GM18526 (cell line): Measurements from ENCODE around the gene SIGLEC10.
A peak's percentile ranks its signal among the peaks of the same experiment; 100 is the strongest.

Source experiments
- POLR2A ChIP-seq: IDR thresholded peaks from 3 replicates; pipeline ENCODE4 v1.6.1; 2011; ENCODE audit not compliant: insufficient read length; ENCODE audit errors: extremely low read depth

Gene SIGLEC10

DNA sequence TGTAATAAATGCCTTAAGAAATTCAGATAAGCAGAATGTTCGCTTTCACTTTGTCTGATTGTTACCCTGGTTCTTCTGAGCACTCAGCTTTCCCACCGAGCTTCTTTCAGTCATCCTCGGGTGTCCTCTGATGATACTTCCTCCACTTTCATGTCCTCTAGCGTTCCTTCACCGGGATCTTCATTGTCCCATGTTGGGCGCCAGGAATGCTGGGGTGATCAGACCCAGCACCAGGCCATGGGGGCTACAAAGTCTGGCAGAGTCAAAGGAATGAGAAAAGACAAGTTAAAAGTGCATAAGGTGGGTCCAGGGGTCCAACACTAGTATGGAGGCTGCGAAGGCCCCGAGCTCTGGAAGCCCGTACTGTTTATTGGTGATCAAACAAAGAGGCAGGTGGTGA lies 15.3 kb downstream of the SIGLEC10 start:
- no peak for TF ChIP-seq POLR2A

GRCh38 chr19:51399231-51399630 lies 18.2 kb downstream of the SIGLEC10 start:
- TF ChIP-seq POLR2A: no peak

- no peak for TF ChIP-seq POLR2A
Measured at GRCh38 chr19:51398096-51398704, 19.2 kb downstream of the SIGLEC10 start.

GRCh38 chr19:51396175-51396574 lies 21.3 kb downstream of the SIGLEC10 start:
- TF ChIP-seq POLR2A: no peak

DNA sequence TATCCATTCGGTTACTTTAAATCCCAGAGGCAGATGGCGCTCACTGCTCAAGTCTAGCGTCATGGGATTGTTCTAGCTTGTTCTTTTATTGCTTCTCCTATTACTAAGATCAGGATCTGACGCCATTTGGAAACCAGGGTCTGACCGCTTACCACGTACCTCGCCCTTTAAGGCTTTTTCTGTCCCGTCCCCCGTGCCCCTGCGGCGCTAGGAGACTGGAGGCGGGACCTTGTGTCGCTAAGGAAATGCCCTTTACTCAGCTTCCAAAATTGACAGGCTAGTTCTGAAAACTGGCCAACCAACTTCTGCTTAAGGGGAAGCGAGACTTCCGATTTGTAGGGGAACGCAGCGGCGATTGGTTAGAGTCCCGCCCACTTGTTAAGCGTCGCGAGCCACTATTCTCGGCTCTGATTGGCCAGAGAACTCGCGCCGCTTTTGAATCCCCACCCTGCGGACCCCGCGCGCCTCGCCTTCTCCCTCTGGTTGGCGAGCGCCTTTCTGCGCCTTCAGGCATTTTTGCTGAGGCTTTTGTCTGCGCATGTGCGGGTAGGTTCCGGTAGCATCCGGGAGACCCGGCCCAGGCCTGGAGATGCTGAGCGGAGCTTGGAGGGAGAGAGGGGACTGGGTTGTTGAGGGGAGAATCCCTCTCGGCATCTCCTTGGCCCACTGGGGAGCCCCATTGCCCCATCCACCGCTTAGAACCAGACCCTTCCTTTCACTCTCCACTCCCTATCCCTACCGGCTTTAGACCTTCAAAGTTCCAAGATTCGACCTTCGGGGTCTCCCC lies 23.2 kb downstream of the SIGLEC10 start:
- TF ChIP-seq POLR2A: peak; percentile 71

GRCh38 chr19:51392701-51393100 lies 24.7 kb downstream of the SIGLEC10 start:
- TF ChIP-seq POLR2A: no peak

GRCh38 chr19:51391073-51391611 lies 26.3 kb downstream of the SIGLEC10 start:
- no peak for TF ChIP-seq POLR2A

DNA sequence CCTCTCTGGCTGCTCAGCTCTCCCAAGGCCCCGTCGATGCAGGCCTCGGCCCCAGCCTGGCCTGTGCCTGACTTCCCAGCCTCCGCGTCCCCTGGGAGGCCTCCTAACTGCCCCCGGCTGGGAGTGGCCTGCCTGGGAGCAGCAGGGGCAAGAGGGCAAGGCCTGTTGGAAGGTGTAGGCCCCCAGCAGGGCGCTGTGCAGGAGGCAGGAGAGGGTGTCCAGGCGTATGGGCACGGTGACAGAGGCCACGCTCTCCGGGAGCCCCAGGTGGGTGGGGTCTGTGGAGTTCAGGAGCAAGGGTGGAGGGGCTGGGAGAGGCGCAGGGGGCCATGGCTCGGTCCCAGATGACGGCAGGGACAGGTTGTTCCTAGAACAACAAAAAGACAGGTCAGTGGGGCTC lies 28.3 kb downstream of the SIGLEC10 start:
- TF ChIP-seq POLR2A: no peak

GRCh38 chr19:51387924-51388389 lies 29.5 kb downstream of the SIGLEC10 start, which contains the start of gene LIM2:
Gene LIM2 (minus strand): TSS chr19:51387974. CDS start chr19:51387443, 531 bp downstream.
- TF ChIP-seq POLR2A: no peak

- no peak for TF ChIP-seq POLR2A
Measured at GRCh38 chr19:51386882-51387520, 30.4 kb downstream of the SIGLEC10 start.

GRCh38 chr19:51382004-51382403 lies 35.4 kb downstream of the SIGLEC10 start:
- TF ChIP-seq POLR2A: no peak

DNA sequence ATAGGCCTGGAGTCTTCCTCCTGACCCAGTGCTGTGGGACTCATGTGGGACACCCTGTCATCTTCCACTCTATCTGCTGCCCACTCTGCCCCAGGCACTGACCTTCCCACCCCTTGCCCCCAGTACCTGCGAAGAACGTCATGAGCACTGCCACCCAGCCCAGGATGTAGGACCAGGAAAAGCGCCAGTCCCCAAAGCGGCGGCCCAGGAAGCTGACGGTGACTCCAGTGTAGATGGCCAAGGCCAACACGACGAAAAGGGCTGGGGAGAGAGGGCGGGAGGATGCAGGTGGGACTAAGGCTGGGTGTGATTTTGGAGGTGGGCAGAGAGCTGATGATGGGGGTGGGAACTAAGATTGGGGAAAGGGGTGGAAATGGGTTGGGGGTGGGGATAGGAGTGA lies 37.1 kb downstream of the SIGLEC10 start:
- no peak for TF ChIP-seq POLR2A

DNA sequence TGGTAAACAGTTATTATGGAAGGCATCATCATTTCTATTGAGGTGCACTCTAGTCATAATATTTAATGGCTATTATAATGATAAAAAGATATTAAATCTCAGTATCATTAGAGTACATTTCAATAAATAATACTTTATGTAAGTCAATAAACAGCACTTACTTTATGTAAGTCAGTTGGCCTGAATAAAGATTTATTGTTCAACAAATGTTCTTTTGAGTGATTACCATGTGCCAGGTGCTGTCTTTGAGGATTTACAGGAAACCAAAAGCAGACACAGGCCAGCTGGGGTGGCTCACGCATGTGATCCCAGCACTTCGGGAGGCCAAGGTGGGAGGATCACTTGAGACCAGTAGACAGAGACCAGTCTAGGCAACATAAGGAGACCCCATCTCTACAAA lies 40.0 kb downstream of the SIGLEC10 start:
- TF ChIP-seq POLR2A: no peak

- TF ChIP-seq POLR2A: no peak
Measured at GRCh38 chr19:51375504-51376221, 41.8 kb downstream of the SIGLEC10 start.
